Posterior vena cava (tissue), 2 donors: ENCODE data around the gene TCFL5. TPM values are rescaled to one million over a fixed set of nuclear protein-coding genes. Genes with fewer than 3 reads are reported as not detected.

ENCODE experiments used
- DNase-seq: peaks from one replicate; pipeline ENCODE4 v3.0.0-alpha.2; 2020; ENCODE audit warnings: low spot score
- intact Hi-C, 2 donors: fragments of 100-400 bp; cut with DNase I; formaldehyde crosslinking; loops; one replicate each; pipeline versions ENCODE4 v1.14.1 to v1.14.2; 2022 to 2023
- total RNA-seq, 2 donors: library from RNA; stranded (reverse); fragmentation: NEBNext Ultra II Directional; extraction: Animal tissue kit (Norgen Biotek cat#: 25700); gene quantifications; one replicate each; pipeline ENCODE4 v1.2.1, GENCODE V29; 2021
- donor health status: DM: yes; HTN: yes; CAD: no.
- donor health status: DM: yes; HTN: yes; CAD: no.

TCFL5 gene
- total RNA-seq, 2 donors from 2014 or later = 9.6 to 10.9 TPM

DNA sequence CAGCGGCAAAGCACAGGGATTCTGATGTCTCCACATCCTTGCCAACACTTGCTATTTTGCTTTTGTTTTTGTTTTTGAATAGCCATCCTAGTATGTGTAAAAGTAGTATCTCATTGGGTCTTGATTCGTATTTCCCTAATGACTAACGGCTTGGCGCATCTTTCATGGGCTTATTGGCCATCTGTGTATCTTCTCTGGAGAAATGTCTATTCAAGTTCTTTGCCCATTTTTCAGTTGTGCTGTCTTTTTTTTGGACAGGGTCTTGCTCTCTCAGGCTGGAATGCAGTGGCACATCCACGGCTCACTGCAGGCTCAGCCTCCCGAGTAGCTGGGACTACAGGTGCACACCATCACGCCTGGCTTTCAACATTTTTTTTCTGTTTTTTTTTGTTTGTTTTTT lies 17.4 kb downstream of the TCFL5 start:
- DNase-seq = no peak
- intact Hi-C loops = no loop called here

DNA sequence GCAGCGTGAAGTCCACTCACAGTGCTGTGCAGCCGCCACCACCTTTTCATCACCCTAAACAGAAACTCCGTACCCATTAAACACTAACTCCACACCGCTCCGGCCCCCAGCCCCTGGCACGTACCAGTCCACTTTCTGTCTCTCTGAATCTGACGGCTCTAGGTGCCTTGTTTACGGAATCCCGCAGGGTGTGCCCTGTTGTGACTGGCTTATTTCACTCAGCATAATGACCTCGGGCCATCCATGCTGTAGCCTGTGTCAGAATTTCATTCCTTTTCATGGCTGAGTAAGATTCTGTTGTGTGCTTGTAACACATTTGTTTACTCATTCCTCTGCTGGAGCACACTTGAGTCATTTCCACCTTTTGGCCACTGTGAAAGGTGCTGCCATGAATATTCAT lies 18.0 kb downstream of the TCFL5 start:
- intact Hi-C loops = no loop called here
- DNase-seq = no peak

DNA sequence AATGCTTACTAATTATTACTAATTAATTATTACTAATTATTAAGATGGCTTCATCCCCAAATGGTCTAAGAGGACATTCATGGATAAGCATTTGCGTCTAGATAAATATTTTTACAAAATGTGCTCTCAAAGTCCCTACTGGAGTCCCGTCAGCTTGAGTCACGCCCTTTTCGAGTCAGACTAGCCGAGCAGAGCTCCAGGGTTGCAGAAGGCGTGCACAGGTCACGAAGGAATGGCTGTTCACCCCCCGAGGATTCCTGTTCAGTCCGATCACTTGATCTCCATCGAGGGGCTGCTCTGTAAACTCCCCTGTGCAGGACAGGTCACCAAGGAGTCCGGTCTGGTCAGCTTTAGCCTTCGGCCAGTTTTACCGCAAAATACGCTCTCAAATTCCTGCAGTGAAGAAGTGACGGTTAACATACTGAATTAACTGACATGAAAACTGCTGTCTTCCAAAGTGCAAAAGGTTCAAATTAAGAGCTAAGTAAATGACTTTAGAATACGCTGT lies 19.9 kb downstream of the TCFL5 start:
- intact Hi-C loops = no loop called here
- no peak for DNase-seq

DNA sequence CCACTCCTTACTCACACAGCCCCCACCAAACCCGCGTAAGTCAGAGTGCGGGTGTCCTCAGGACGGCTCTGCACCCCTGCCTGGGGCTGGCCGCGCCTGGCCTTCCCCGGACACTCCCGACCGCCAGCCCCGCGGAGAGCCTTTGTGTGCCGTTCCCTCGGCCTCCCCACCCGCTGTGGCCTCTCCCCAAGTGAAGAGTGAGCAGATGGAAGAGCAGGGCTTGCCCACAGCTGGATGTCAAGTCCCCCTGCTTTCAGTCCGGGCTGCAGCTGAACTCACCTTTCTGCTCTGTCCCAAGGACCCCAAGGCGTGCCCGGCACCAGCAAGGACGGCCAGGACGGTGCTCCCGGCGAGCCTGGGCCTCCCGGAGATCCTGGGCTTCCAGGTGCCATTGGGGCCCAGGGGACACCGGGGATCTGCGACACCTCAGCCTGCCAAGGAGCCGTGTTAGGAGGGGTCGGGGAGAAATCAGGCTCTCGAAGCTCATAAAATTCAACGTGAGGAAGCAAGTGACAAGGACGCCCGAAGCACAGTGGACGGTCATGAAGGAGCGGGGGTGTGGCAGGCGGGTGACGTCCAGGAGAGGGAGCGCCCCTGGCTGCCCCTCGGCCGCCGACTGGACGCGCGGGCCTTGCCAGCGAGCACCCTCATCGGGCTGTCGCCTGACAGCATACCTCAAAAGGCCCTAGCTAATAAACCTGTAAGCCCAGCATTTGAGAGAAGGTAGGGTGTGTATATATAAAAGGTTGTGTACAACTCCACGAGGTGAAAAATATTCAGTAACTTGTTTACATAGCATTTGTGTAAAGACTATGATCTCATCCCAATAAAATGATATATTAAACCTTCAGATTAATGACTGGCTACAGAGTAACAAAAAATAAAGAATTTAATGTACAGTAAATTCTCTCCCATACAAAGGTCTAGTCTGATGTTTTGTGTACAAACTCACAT lies 21.1 kb downstream of the TCFL5 start:
- intact Hi-C loops = no loop called here
- peak; percentile 58 for DNase-seq

DNA sequence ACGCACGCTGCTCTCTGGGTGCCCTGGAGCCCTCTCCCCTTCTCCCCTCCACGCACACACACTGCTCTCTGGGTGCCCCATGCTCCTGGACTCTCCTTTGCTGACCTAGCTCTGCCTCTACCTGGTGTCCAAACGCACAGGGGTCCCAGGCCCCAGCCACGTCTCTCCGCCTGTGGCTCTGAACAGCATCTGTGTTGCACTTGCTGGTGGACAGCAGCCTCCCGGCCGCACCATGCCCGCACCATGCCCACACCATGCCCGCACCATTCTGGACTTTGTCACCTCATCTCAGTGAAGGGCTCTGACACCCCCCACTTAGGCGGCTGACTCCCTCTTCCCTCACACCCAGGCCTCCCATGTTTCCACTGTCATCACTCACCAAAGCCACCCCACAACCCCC lies 21.8 kb downstream of the TCFL5 start:
- DNase-seq = peak; percentile 51
- intact Hi-C loops = no loop called here

DNA sequence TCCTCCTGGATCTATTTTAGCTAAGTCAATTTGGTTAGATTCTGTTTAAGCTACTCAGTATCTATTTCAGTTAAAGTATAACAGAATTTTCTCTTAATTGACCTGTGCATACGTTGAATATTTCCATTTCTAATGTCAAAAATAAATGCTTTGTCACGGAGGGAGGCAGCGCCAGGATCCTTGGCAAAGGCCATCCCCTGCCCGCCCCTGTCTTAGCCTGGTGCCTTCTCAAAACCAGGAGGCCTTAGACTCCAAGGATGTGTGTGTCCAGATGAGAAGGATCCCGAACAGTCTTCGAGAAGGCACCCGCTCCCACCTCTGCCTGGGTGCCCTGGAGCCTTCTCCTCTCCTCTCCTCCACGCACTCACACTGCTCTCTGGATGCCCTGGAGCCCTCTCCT lies 22.4 kb downstream of the TCFL5 start:
- intact Hi-C loops = no loop called here
- DNase-seq = no peak

DNA sequence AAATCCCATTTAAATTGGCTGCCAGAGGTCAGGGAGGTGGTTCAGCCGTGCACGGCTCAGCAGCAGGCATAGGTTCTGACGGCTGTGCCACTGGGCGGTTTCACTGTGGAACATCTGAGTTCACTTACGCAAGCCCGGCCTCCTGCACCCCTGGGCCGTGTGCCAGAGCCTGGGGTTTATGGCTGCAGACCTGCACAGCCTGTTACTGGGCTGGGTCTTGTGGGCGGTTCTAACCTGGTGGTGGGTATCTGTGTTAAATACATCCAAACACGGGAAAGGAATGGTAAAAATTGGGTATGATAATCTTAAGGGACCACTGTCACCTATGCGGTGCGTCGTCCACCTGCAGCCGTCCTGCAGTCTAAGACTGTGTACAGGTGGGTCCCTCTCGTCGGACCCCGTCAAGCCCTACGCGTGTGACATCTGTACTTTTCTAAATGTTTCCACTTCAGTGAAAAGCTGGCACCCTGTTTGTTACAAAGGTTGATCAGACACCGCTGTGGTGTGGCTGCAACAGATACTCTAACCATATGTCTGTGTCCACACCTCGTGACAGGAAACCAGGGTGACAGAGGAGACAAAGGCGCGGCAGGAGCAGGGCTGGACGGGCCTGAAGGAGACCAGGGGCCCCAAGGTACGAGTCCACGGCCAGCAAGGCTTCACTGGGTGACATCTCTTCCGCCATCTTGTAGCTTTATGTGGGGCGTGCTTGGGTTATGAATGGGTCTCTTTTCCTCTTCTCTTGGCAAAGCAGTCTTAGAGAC lies 23.3 kb downstream of the TCFL5 start:
- peak; percentile 76 for DNase-seq
- intact Hi-C loops = no loop called here

DNA sequence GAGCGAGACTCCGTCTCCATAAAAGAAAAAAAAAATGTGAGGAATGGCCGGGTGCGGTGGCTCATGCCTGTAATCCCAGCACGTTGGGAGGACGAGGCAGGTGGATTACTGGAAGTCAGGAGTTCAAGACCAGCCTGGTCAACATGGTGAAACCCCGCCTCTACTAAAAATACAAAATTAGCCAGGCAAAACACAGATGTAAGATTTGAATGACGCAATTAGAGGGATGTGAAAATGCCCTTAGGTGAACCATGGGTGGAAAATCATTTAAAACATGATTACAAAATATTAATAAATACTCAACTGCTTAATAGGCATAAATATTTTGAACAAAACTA lies 23.9 kb downstream of the TCFL5 start:
- intact Hi-C loops = no loop called here
- DNase-seq = no peak

DNA sequence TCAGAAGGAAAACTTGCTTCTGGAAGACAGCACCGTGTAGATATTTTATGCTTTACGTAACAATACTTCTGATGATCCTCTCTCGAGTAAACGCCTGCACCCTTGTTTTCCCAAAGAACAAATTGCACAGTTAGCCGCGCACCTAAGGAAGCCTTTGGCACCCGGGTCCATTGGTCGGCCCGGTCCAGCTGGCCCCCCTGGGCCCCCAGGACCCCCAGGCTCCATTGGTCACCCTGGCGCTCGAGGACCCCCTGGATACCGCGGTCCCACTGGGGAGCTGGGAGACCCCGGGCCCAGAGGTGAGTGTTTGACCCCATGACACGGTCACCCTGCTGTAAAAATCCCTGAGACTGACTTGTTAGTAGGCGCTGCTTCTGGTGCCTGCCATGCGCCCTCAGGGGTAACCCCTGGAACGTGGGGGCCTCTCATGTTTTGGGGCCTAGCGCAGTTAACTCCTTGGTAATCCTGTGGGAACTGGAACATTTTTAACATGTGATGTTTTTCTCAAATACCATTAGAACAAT lies 24.6 kb downstream of the TCFL5 start:
- intact Hi-C loops = no loop called here
- DNase-seq = no peak

DNA sequence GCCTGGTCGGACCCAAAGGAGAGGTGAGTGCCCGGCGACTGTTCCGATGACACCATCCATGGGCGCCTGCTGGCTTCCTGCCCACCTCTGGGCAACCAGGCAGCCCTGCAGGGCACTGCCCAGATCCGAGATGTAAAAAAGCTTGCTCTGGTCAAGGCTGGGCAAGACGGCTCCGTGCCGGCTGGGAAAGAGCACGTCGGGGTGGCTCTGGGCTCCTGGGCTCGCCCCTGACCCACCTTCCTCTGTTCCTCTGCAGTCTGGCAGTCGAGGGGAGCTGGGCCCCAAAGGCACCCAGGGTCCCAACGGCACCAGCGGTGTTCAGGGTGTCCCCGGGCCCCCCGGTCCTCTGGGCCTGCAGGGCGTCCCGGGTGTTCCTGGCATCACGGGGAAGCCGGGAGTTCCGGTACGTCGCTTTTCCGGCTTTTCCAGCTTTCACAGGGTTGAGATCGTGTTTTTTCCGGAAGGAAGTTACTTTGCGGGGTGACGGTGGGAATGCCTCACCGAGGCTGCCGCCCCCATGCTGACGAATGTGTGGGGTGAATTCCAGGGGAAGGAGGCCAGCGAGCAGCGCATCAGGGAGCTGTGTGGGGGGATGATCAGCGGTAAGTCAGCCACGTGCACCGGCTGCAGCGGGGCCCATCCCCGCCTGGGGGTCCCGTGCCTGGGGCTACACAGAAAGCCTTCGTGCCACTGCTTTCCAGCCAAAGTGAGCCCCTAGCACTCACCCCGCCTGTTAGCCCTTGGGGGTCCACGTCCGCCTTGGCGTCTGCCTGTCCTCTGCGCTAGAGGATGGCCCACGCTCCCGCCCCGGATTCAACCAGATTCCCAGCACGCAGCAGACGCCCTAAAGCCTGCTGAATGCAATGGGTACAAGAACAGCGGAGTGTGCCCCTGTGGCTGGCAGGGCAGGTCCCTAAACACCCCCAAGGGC lies 25.4 kb downstream of the TCFL5 start:
- DNase-seq = no peak
- intact Hi-C loops = no loop called here

DNA sequence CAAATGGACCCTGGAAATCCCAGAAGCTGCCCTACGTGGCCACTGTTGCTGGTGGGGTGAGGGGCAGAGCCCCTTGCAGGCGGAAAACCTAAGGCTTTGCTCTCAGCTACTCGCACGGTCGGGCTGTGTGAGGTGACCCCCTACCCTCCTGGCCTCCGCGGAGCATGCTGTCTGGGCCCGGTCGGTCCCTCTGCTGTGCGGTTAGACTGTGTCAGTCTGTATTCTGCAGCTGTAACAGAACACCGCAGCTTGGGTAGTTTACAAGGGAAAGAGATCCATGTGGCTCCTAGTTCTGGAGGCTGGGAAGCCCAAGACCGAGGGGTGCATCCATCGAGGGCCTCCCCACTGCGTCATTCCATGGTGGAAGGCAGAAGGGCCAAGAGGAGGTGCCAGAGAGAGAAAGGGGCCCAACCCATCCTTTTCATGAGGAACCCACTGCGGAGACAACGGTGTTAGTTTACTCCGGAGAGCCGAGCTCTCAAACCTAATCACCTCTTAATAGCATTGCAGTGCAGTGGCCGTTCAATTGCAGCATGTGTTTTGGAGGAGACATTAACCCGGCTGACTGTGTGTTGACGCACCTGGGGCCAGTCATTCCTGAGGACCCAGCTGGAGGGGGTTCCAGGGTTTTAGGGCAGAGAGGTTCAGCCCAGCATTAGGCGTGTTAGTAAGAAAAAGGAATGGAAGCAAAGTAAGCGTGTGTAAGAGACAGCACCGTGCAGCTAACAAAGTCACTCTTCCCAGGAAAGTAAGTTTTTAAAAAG lies 26.5 kb downstream of the TCFL5 start:
- DNase-seq = no peak
- intact Hi-C loops = no loop called here

DNA sequence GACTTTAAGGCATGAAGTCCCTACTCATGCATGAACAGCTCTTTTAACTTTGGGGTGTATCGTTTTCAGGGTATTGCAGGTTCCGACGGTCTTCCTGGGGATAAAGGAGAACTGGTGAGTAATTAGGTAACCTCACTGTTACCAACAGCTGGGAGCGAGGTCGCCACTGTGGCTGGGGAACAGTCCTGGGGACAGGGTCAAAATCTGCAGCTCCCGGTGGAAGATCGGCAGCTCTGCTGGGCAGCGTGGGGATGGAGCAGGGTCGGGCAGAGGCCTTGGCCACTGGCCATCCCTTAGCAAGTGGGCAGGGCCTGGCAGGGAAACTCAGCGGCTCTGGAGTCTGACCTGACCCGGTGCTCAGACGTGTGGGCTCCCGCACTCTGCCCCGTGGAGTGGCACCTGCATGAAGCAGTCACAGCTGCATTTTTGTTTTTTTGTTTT lies 28.7 kb downstream of the TCFL5 start:
- intact Hi-C loops = no loop called here
- DNase-seq = no peak

DNA sequence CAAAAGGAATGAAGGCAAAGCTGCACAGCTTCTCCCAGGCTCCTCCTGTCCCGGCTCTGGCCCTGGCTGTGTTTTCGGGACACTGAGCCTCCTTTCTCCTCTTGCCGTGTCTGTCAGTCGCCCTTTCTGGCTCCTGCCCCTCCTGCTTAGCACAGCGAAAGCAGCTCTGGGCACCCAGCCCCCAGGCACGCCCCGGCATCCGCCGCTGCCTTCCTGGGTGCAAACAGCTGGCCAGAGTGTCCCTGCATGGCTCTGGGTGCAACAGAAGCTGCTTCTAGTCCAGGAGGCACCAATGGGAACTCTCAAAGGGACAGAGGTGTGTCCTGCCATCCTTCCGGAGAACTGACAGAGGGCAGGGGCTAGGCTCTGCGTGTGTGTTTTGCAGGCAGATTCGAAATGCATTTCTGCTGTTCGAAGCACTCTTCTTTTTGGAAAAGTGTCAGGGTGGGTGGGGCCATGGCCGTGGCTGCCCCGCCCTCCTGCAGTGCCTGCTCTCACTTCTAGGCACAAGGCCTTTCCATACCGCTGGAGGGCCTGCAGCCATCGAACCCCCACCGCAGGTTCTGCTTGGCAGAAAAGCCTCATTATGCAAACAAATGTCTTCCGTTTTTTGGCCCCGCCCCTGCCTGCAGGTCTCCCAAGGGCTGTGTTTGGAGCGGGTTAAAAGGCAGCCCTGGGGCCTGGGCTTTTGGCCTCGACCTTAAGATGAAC lies 29.3 kb downstream of the TCFL5 start:
- DNase-seq = no peak
- intact Hi-C loops = no loop called here

DNA sequence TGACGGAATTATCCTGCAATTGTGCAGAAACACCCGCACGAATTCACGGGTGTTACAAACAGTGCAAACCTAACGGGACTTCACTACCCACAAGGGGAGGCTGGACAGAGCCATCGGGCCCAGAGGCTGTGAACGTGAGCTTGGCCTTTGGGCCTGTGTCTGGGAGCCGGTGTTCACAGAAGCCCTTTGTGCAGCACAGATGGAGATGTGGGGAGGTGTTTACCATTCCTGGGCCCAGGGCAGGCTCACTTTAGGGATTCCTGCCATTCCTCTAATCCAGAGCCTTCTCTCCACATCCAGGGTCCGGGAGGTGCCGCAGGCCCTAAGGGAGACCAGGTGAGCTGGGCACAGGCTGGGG lies 29.8 kb downstream of the TCFL5 start:
- no peak for DNase-seq
- intact Hi-C loops = no loop called here

DNA sequence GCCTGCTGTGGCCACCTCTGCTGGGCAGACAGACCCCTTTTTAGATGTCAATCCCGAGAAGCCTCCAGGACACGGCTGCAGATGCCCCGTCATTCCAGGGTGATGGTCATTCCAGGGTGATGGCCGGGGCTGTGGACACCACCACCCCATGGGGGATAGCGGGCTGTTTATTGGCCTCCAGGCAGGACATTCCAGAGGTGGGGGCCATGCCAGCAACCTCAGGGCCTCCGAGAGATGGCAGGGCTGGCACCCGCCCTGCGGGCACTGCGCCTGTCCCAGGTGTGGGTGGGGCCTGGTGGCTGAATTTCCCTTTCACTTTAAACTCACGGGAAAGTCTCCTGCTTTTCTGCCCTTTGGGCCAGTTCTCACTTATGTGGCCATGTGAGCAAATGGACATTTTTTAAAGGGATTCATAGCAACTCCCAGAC lies 30.2 kb downstream of the TCFL5 start:
- intact Hi-C loops = no loop called here
- DNase-seq = no peak

DNA sequence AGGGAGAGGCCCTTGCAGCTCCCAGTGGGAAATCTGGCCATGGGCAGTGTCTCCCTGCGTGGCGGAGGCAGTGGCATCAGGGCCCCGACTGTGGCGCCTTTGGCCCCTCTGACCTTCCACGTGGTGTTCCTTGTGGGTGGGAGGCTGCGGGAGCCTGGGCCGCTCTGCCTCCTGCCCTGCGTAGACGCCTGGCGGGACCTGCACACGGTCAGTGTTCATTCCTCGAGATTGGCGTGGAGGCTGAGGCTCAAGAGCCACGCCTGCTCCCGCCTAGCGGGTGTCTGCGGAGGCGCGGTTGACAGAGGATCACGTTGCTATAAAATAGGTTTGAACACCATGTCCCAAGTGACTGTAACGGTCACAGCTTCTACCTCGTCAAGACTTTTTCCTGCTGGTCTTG lies 30.8 kb downstream of the TCFL5 start:
- no peak for DNase-seq
- intact Hi-C loops = no loop called here

DNA sequence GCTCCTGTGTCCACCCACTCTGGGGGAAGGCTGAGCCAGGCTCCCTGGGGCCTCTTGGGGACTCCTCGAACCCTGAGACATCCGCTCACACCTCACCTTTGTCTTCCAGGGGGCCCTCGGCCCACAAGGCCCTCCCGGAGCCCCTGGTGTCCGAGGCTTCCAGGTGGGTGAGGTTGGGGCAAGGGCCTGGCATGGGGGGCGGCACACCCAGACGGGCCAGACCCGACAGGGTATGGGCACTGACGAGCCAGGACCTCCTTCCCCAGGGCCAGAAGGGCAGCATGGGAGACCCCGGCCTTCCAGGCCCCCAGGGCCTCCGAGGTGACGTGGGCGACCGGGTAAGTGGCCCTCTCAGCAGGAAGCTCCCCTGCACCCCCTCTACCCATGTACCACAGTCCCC lies 31.4 kb downstream of the TCFL5 start:
- no peak for DNase-seq
- intact Hi-C loops = no loop called here
